Activated B cell treated with CpG ODN at 0.5 μM for 24 hours (primary cell): ENCODE data around the gene SIPA1L3. TPM values are rescaled to one million over a fixed set of nuclear protein-coding genes. Genes with fewer than 3 reads are reported as not detected.
A peak's percentile ranks its signal among the peaks of the same experiment; 100 is the strongest.

Source experiments
- ATAC-seq: fragments of 200-7000 bp; cut with Tn5 transposase; one replicate; pipeline ENCODE4 v1.10.0; 2021; ENCODE audit warnings: low read depth, mild to moderate bottlenecking, moderate library complexity
- CTCF ChIA-PET: fragments of 350-600 bp; sonication (Branson Sonifier 250); formaldehyde crosslinking; loops from one replicate; lab custom pipeline; 2021; ENCODE audit warnings: antibody characterized with exemption; lab: Charles Lee
- POLR2A ChIA-PET: fragments of 350-600 bp; sonication (Branson Sonifier 250); formaldehyde crosslinking; loops from one replicate; lab custom pipeline; 2021; ENCODE audit warnings: antibody characterized with exemption; lab: Charles Lee
- DNase-seq: peaks from one replicate; pipeline ENCODE4 v3.0.0; 2022
- H3K27ac Mint-ChIP-seq: one replicate; pipeline ENCODE4 v1.8.0; 2020; ENCODE audit warnings: mixed read lengths
- H3K27me3 Mint-ChIP-seq: one replicate; pipeline ENCODE4 v1.8.0; 2021; ENCODE audit warnings: mixed read lengths
- H3K36me3 Mint-ChIP-seq: one replicate; pipeline ENCODE4 v1.8.0; 2021; ENCODE audit warnings: low read depth, mixed read lengths
- H3K4me1 Mint-ChIP-seq: one replicate; pipeline ENCODE4 v1.8.0; 2021; ENCODE audit warnings: mixed read lengths
- H3K4me3 Mint-ChIP-seq: one replicate; pipeline ENCODE4 v1.8.0; 2020; ENCODE audit warnings: mild to moderate bottlenecking, mixed read lengths
- H3K9me3 Mint-ChIP-seq: one replicate; pipeline ENCODE4 v1.8.0; 2020; ENCODE audit warnings: mixed read lengths
- intact Hi-C: fragments of 100-400 bp; cut with micrococcal nuclease; formaldehyde crosslinking; loops from one replicate; pipeline ENCODE4 v1.15.1; 2024
- total RNA-seq: library from RNA; stranded (reverse); gene quantifications from 2 replicates; pipeline ENCODE4 v1.2.3, GENCODE V29; 2022
- TF ChIP-seq, protein P1 (sequence below): fragments of 200-600 bp; IDR thresholded peaks from one replicate; pipeline ENCODE4 v1.8.0; 2022; ENCODE audit warnings: antibody characterized with exemption, mild to moderate bottlenecking

Gene SIPA1L3
- total RNA-seq, 1 donor from 2014 or later = 145 TPM

DNA sequence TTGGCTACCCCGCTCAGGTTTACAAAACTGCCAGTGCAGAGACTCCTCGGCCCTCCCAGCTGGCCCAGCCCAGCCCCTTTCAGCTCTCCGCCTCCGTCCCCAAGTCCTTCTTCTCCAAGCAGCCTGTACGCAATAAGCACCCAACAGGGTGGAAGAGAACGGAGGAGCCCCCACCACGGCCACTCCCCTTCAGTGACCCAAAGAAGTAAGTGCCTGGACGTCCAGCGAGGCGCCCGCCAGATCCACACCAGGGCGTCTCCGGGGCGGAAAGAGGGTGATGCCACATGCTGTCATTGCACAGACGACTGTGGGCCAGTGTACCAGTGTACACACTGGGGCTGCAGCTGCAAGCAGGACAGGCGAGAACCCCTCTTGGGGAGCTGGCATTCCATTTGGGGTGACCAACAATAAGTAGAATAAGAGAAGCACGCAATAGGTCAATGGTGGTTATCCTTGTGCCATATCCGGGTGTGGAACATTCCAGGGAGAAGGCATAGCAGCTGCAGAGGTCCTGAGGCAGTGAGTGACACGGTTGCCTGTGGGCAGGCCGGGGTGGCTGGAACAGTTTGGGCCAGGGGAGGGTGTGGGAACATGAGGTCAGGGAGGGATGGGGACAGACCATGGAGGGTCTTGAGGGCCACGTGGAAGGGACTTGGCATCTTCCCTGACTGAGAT is 275.7 kb downstream of the SIPA1L3 start:
- TF ChIP-seq, protein P1, sequence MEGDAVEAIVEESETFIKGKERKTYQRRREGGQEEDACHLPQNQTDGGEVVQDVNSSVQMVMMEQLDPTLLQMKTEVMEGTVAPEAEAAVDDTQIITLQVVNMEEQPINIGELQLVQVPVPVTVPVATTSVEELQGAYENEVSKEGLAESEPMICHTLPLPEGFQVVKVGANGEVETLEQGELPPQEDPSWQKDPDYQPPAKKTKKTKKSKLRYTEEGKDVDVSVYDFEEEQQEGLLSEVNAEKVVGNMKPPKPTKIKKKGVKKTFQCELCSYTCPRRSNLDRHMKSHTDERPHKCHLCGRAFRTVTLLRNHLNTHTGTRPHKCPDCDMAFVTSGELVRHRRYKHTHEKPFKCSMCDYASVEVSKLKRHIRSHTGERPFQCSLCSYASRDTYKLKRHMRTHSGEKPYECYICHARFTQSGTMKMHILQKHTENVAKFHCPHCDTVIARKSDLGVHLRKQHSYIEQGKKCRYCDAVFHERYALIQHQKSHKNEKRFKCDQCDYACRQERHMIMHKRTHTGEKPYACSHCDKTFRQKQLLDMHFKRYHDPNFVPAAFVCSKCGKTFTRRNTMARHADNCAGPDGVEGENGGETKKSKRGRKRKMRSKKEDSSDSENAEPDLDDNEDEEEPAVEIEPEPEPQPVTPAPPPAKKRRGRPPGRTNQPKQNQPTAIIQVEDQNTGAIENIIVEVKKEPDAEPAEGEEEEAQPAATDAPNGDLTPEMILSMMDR = no peak
- CTCF ChIA-PET = no interaction called here

DNA sequence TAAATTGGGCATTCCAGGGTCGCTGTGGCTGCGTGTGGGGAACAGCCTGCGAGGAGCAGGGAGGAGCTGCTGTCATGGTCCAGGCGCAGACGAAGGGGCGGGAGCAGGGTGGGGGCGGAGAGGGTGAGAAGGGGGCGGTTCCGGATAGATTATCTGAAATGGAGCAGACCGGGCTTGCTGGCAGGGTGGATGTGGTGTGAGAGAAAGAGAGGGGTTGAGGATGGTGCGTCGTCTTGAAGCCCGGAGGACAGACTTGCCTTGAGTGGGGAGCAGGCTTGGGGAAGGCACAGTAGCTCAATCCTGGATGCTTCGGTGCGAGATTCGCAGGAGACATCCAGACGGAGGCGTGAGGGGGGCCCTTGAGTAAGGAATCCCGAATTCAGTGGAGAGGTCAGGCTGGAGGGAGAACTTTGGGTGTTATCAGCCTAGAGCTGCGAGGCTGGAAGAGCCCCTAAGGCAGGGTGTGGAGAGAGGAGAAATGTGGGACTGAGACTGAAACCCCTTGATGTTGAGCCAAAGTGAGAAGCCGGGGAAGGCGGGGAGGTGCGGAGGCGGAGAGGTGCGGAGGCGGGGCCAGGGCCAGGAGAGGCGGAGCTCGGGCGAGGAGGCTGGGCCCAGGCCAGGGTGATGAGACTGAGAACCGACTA is 276.4 kb downstream of the SIPA1L3 start:
- peaks cover 70% of the 10 kb centered on the region for H3K36me3 Mint-ChIP-seq
- TF ChIP-seq, protein P1 = no peak

More for the DNA sequence above, 275.7 kb downstream of the SIPA1L3 start:
- Mint-ChIP-seq H3K36me3 (peaks cover 72% of the 10 kb centered on the region), H3K27ac (no peak overlapping the region), H3K4me3 (no peak overlapping the region), H3K4me1 (peaks cover 5% of the 10 kb centered on the region), H3K9me3 (peaks cover 5% of the 10 kb centered on the region), H3K27me3 (no peaks in the 10 kb centered on the region)
- POLR2A ChIA-PET = interaction anchor here (0.7 kb wide), 1 partner anchor 229 kb away, joined by 3 read pairs; no protein-coding TSS in a partner anchor
- ATAC-seq = no peak
- intact Hi-C loops = no loop called here
- DNase-seq = no peak

DNA sequence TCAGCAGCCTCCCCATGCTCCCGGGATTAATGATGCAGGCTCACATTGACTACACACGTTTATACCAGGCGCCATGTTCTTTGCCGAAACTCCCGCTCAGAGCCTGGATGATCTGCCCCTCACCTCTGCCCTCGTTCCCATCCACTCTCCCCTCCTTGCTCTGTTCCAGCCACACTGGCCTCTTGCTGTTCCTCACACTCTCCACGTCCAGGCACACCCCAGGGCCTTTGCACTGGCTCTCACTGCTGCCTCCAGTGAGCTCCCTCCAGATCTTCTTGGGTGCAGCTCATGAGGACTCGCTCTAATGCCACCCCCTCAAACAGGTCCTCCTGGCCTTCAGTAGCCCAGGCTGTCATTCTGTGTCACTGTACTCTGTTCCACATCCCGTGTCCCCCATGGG is 277.8 kb downstream of the SIPA1L3 start:
- CTCF ChIA-PET = no interaction called here
- Mint-ChIP-seq H3K36me3 (peaks cover 67% of the 10 kb centered on the region), H3K4me3 (no peak overlapping the region), H3K9me3 (no peaks in the 10 kb centered on the region), H3K27ac (no peak overlapping the region), H3K4me1 (peaks cover 7% of the 10 kb centered on the region), H3K27me3 (no peaks in the 10 kb centered on the region)
- no peak for ATAC-seq
- intact Hi-C loops = no loop called here
- POLR2A ChIA-PET = no interaction called here
- no peak for DNase-seq
- TF ChIP-seq, protein P1 = no peak

More for the DNA sequence above, 276.4 kb downstream of the SIPA1L3 start:
- ChIA-PET POLR2A (no interaction called here), CTCF (no interaction called here)
- no peaks in the 10 kb centered on the region for H3K27me3 Mint-ChIP-seq
- ATAC-seq (no peak), DNase-seq (no peak)
- peaks cover 5% of the 10 kb centered on the region for H3K4me1 Mint-ChIP-seq
- intact Hi-C loops = no loop called here
- H3K27ac Mint-ChIP-seq = no peak overlapping the region
- H3K4me3 Mint-ChIP-seq = no peak overlapping the region
- peaks cover 5% of the 10 kb centered on the region for H3K9me3 Mint-ChIP-seq

DNA sequence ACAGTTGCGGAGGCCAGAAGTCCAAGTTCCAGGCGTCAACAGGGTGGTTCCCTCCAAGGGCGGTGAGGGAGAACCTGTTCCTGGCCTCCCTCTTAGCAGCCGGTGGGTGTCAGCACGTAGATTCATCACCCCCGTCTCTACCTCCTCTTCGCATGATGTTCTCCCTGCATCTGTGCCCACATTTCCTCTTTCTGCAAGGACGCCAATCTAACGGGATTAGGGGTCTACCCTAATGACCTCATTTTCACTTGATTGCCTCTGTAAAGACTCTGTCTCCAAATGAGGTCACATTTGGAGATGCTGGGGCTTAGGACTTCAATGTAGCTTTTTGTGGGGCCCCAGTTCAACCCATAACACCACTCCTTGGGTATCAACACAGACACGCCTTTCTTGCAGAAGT is 278.6 kb downstream of the SIPA1L3 start:
- intact Hi-C loops = no loop called here
- ChIA-PET CTCF (no interaction called here), POLR2A (no interaction called here)
- Mint-ChIP-seq H3K9me3 (no peaks in the 10 kb centered on the region), H3K27me3 (no peaks in the 10 kb centered on the region), H3K4me3 (no peak overlapping the region), H3K27ac (peak overlapping the region; percentile 51), H3K36me3 (peaks cover 66% of the 10 kb centered on the region), H3K4me1 (peaks cover 12% of the 10 kb centered on the region)
- DNase-seq (no peak), ATAC-seq (no peak)
- TF ChIP-seq, protein P1 = no peak

DNA sequence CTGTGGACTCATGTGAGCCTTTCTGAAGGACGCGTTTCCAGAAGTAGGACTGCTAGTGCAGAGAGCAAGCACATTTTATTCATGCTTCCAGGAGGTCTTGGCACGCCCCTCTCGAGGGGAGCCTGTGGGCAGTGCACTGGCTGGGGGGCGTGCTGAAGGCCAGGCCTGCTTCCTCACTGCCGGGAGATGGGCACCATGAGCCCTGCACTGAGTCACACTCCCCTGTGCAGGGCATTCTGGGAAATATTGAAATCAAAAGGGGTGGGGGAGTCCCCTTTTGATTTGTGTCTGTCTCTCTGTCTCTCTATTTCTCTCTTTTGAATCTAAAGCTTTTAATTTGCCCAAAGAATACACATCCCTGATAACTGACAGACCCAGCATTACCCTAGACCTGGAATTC is 283.1 kb downstream of the SIPA1L3 start:
- TF ChIP-seq, protein P1 = no peak
- no peaks in the 10 kb centered on the region for H3K9me3 Mint-ChIP-seq
- intact Hi-C loops = no loop called here
- peak; percentile 78 for ATAC-seq
- H3K27me3 Mint-ChIP-seq = no peaks in the 10 kb centered on the region
- DNase-seq = no peak
- no peak overlapping the region for H3K27ac Mint-ChIP-seq
- CTCF ChIA-PET = no interaction called here
- no peak overlapping the region for H3K4me3 Mint-ChIP-seq
- H3K4me1 Mint-ChIP-seq = peaks cover 12% of the 10 kb centered on the region
- H3K36me3 Mint-ChIP-seq = peaks cover 61% of the 10 kb centered on the region
- POLR2A ChIA-PET = interaction anchor here (0.5 to 0.6 kb wide), 2 partner anchors 425 to 1293 kb away, joined by 3 to 9 read pairs; no protein-coding TSS in a partner anchor
